ENCODE measurements around the gene ZNF415. TPM values are rescaled to one million over a fixed set of nuclear protein-coding genes. Genes with fewer than 3 reads are reported as not detected.
"Not testable (repeated sequence)": the region's sequence is repeated elsewhere in the genome, so short reads cannot be mapped to it uniquely, and the experiment has no call there.

Gene ZNF415
- polyA plus RNA-seq, 1 experiment = 19.3 TPM

- peak within 1 kb of the TSS; percentile 96 for H3K27ac ChIP-seq (ENCODE audit: low read depth, low read length)
- peak within 1 kb of the TSS; percentile 95 for H3K4me3 ChIP-seq (ENCODE audit: low read depth, low read length)
- TF ChIP-seq, protein P1, sequence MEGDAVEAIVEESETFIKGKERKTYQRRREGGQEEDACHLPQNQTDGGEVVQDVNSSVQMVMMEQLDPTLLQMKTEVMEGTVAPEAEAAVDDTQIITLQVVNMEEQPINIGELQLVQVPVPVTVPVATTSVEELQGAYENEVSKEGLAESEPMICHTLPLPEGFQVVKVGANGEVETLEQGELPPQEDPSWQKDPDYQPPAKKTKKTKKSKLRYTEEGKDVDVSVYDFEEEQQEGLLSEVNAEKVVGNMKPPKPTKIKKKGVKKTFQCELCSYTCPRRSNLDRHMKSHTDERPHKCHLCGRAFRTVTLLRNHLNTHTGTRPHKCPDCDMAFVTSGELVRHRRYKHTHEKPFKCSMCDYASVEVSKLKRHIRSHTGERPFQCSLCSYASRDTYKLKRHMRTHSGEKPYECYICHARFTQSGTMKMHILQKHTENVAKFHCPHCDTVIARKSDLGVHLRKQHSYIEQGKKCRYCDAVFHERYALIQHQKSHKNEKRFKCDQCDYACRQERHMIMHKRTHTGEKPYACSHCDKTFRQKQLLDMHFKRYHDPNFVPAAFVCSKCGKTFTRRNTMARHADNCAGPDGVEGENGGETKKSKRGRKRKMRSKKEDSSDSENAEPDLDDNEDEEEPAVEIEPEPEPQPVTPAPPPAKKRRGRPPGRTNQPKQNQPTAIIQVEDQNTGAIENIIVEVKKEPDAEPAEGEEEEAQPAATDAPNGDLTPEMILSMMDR (IDR thresholded peaks at IDR 0.05; ENCODE audit: low read depth, low read length) = no peak
- POLR2A ChIA-PET = no interaction called here
- peaks cover 7% of the 10 kb centered on the region for H3K9me3 ChIP-seq (ENCODE audit: control insufficient read depth, insufficient read depth, low read length)
- peak; percentile 88 for DNase-seq (ENCODE audit: low read depth, low spot score)
- CTCF ChIA-PET = no interaction called here
- H3K27me3 ChIP-seq (ENCODE audit: control insufficient read depth, insufficient read depth, low read length) = no peaks in the 10 kb centered on the region
Observed at GRCh38 chr19:53103234-53104203, 29.2 kb downstream of the ZNF415 start, which contains the start of gene ZNF160. TSS of gene ZNF160 (minus strand) at chr19:53103422. CDS start at chr19:53086276, 17,146 bp downstream.

DNA sequence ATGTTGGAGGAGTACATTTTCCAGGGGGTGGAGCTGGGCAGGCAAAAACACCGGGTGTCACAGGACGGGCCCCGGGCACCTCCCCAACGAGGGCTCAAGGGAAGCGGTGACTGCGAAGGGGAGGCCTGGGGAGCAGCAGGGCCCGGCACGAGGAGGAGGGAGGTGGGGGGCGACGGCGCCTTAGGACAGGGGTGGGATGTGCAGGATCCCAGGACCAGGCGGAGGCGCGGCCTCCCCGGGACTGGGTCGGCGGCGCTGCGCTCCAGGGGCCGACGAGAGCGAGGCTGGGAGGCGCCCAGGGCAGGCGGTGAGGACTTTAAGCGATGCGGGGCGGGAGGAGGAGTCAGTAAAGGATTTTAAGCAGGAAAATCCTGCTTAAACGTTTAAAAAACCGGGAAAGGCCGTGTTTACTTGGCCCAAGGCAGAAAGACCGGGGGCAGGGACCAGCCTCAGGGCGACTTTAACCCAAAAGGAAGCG, 29.9 kb downstream of the ZNF415 start:
- CTCF ChIA-PET = no interaction called here
- POLR2A ChIA-PET = no interaction called here
- Histone ChIP-seq H3K27ac (ENCODE audit: low read depth, low read length) (peak overlapping the region; percentile 96), H3K27me3 (ENCODE audit: control insufficient read depth, insufficient read depth, low read length) (no peaks in the 10 kb centered on the region), H3K9me3 (ENCODE audit: control insufficient read depth, insufficient read depth, low read length) (peaks cover 7% of the 10 kb centered on the region), H3K4me3 (ENCODE audit: low read depth, low read length) (peak overlapping the region; percentile 95)
- no peak for DNase-seq (ENCODE audit: low read depth, low spot score)
- TF ChIP-seq, protein P1 (IDR thresholded peaks at IDR 0.05; ENCODE audit: low read depth, low read length) = no peak

DNA sequence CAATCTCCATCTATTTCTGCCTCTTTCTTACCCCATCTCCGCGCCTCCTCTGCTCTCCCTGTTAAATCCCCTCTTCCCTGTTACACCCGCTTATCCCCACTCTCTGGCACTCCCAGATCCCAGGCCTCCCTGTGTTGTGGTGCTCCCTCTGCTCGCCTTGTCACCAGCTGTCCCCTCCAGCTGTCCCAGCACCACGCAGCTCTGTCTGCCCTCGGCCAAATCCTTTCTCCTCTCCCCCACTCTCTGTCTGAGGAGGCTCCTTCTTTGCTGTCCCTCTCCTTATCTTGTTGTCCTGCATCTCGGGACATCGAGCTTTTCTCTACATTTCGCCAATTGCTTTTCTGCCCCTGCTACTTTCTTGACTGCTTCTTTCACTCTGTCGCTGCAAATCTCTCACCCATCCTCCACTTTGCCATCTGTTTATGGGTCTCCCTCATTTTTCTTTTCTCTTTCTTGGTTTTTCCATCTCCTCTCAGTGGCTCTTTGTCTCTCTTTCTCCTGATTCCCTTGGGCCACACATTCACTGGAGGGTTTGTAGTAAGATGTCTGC, 30.4 kb downstream of the ZNF415 start:
- H3K9me3 ChIP-seq (ENCODE audit: control insufficient read depth, insufficient read depth, low read length) = peaks cover 7% of the 10 kb centered on the region
- peak overlapping the region; percentile 95 for H3K4me3 ChIP-seq (ENCODE audit: low read depth, low read length)
- CTCF ChIA-PET = interaction anchor here (1.2 kb wide), 1 partner anchor 108 kb away, joined by 4 read pairs; no protein-coding TSS in a partner anchor
- no peak for DNase-seq (ENCODE audit: low read depth, low spot score)
- no peaks in the 10 kb centered on the region for H3K27me3 ChIP-seq (ENCODE audit: control insufficient read depth, insufficient read depth, low read length)
- H3K27ac ChIP-seq (ENCODE audit: low read depth, low read length) = peak overlapping the region; percentile 1
- POLR2A ChIA-PET = no interaction called here
- TF ChIP-seq, protein P1 (IDR thresholded peaks at IDR 0.05; ENCODE audit: low read depth, low read length) = no peak

- TF ChIP-seq, protein P1 (IDR thresholded peaks at IDR 0.05; ENCODE audit: low read depth, low read length) = no peak
- Histone ChIP-seq H3K9me3 (ENCODE audit: control insufficient read depth, insufficient read depth, low read length) (peaks cover 7% of the 10 kb centered on the region), H3K27ac (ENCODE audit: low read depth, low read length) (no peak overlapping the region), H3K27me3 (ENCODE audit: control insufficient read depth, insufficient read depth, low read length) (no peaks in the 10 kb centered on the region), H3K4me3 (ENCODE audit: low read depth, low read length) (peak overlapping the region; percentile 95)
- POLR2A ChIA-PET = no interaction called here
- DNase-seq (ENCODE audit: low read depth, low spot score) = no peak
- CTCF ChIA-PET = interaction anchor here (1.2 kb wide), 1 partner anchor 107 kb away, joined by 4 read pairs; no protein-coding TSS in a partner anchor
Observed at GRCh38 chr19:53101518-53101917, 31.2 kb downstream of the ZNF415 start.

- H3K27ac ChIP-seq (ENCODE audit: low read depth, low read length); H3K9me3 ChIP-seq (ENCODE audit: control insufficient read depth, insufficient read depth, low read length); CTCF ChIA-PET; H3K27me3 ChIP-seq (ENCODE audit: control insufficient read depth, insufficient read depth, low read length); DNase-seq (ENCODE audit: low read depth, low spot score); POLR2A ChIA-PET; H3K4me3 ChIP-seq (ENCODE audit: low read depth, low read length): not testable (repeated sequence)
Observed at GRCh38 chr19:53098570-53098969, 34.1 kb downstream of the ZNF415 start.

- POLR2A ChIA-PET; CTCF ChIA-PET; H3K27me3 ChIP-seq (ENCODE audit: control insufficient read depth, insufficient read depth, low read length); H3K4me3 ChIP-seq (ENCODE audit: low read depth, low read length); DNase-seq (ENCODE audit: low read depth, low spot score); H3K9me3 ChIP-seq (ENCODE audit: control insufficient read depth, insufficient read depth, low read length); H3K27ac ChIP-seq (ENCODE audit: low read depth, low read length): not testable (repeated sequence)
Observed at GRCh38 chr19:53096982-53097690, 35.6 kb downstream of the ZNF415 start.

GRCh38 chr19:53096579-53096978, 36.1 kb downstream of the ZNF415 start:
- DNase-seq (ENCODE audit: low read depth, low spot score); H3K27me3 ChIP-seq (ENCODE audit: control insufficient read depth, insufficient read depth, low read length); H3K27ac ChIP-seq (ENCODE audit: low read depth, low read length); H3K4me3 ChIP-seq (ENCODE audit: low read depth, low read length); H3K9me3 ChIP-seq (ENCODE audit: control insufficient read depth, insufficient read depth, low read length); POLR2A ChIA-PET; CTCF ChIA-PET: not testable (repeated sequence)
